GM21576 (cell line): ENCODE data around the gene MRTFB.

Source experiments
- ATAC-seq: cut with Tn5 transposase; IDR thresholded peaks from one replicate; pipeline ENCODE4 v1.9.1; 2021; ENCODE audit warnings: mild to moderate bottlenecking, moderate library complexity; ENCODE audit not compliant: unreplicated experiment

Gene MRTFB

GRCh38 chr16:14129502-14129901 lies 58.4 kb downstream of the MRTFB start:
- no peak for ATAC-seq

GRCh38 chr16:14131774-14132695 lies 60.9 kb downstream of the MRTFB start:
- no peak for ATAC-seq

- peak; percentile 49 for ATAC-seq
Measured at GRCh38 chr16:14132696-14133048, 61.6 kb downstream of the MRTFB start.

GRCh38 chr16:14133907-14134306 lies 62.8 kb downstream of the MRTFB start:
- no peak for ATAC-seq

- ATAC-seq = no peak
Measured at GRCh38 chr16:14135704-14136103, 64.6 kb downstream of the MRTFB start.

- no peak for ATAC-seq
Measured at GRCh38 chr16:14139872-14140271, 68.8 kb downstream of the MRTFB start.

GRCh38 chr16:14140923-14141322 lies 69.8 kb downstream of the MRTFB start:
- ATAC-seq = no peak

GRCh38 chr16:14146445-14146844 lies 75.3 kb downstream of the MRTFB start:
- no peak for ATAC-seq

- ATAC-seq = no peak
Measured at GRCh38 chr16:14148016-14148415, 76.9 kb downstream of the MRTFB start.

GRCh38 chr16:14148569-14148968 lies 77.5 kb downstream of the MRTFB start:
- ATAC-seq = no peak

- ATAC-seq = no peak
Measured at GRCh38 chr16:14150796-14151195, 79.7 kb downstream of the MRTFB start.

- ATAC-seq = no peak
Measured at GRCh38 chr16:14151256-14152030, 80.3 kb downstream of the MRTFB start.

- ATAC-seq = no peak
Measured at GRCh38 chr16:14155572-14156190, 84.6 kb downstream of the MRTFB start.

- no peak for ATAC-seq
Measured at GRCh38 chr16:14164916-14165662, 94.0 kb downstream of the MRTFB start.

GRCh38 chr16:14168146-14168545 lies 97.0 kb downstream of the MRTFB start:
- ATAC-seq = no peak

GRCh38 chr16:14172200-14172809 lies 101.2 kb downstream of the MRTFB start:
- no peak for ATAC-seq

GRCh38 chr16:14175086-14175485 lies 104.0 kb downstream of the MRTFB start:
- no peak for ATAC-seq

- no peak for ATAC-seq
Measured at GRCh38 chr16:14177704-14178103, 106.6 kb downstream of the MRTFB start.

GRCh38 chr16:14179116-14179515 lies 108.0 kb downstream of the MRTFB start:
- no peak for ATAC-seq

- no peak for ATAC-seq
Measured at GRCh38 chr16:14180481-14180944, 109.4 kb downstream of the MRTFB start.
